IPS-NIHi7 (cell line): ENCODE measurements around the gene AIMP2.
"Not testable (repeated sequence)": the region's sequence is repeated elsewhere in the genome, so short reads cannot be mapped to it uniquely, and the experiment has no call there.

Experiments
- DNase-seq: peaks from one replicate; pipeline ENCODE4 v3.0.0; 2012; ENCODE audit warnings: mixed read lengths; ENCODE audit errors: extremely low spot score

Gene AIMP2

DNA sequence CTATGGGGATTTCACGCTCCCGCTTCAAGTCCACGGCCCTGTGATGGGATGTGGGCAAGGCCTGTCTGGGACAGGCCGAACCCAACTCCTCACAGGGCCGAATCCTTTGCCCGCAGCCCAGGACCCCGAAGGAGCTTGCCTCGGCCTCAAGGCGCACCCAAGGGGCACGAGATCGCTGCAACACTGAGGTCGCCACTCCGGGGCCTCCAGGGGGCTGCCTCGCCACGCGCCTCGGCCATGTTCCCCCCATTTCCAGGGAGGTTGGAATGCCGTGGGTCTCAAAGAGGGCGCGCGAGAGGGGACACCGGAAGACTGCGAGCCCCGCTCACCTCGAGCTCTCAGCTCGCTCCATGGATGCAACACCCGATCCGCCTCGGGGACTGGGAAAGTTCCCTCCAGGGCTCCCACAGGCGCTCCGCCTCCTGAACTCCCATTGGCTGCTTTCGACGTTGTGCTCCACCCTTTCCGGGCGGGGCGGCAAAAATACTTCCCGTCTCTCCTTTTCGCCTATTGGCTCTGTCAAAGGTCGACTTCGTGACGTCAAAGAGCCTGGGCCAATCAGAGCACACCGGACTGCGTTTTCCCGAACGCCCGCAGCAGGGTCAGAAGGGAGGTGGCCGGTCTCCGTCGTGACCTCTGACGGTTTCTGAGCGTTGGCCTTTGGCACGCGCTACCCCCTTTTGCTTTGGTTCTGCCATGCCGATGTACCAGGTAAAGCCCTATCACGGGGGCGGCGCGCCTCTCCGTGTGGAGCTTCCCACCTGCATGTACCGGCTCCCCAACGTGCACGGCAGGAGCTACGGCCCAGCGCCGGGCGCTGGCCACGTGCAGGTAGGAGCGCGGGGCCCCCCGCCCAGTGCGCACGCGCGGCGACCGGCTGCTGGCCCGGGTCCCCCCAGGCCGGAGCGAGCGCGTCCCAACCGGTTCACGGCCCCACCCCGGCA, at the start of gene AIMP2, which contains the start of gene PMS2:
Gene AIMP2 (plus strand): TSS at position 605 of the 944 bp plus-strand sequence. CDS start 92 bp downstream, at position 697.
Gene PMS2 (minus strand): TSS at position 382 of the 944 bp plus-strand sequence. CDS start 30 bp downstream, at position 352.
- DNase-seq = peak; percentile 95

DNA sequence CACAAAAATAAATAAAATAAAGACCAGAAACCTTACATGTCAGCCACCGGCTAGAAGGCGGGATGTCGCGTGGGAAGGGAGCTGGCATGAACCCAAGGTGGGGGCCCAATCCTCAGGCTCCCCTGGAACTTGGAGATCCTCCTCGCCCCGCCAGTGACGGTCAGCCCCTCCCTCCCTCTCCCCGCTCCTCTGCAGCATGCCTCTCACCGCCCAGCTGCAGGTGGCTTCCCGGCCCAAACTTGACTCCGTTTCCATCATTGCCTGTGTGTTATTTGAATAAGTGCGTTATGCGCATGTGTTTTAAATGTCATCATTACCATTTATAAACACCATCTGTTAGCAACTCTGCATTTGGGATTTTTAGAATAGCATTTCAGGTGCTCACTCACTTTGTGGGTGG, 45.9 kb upstream of the AIMP2 start:
- not testable (repeated sequence) for DNase-seq

DNA sequence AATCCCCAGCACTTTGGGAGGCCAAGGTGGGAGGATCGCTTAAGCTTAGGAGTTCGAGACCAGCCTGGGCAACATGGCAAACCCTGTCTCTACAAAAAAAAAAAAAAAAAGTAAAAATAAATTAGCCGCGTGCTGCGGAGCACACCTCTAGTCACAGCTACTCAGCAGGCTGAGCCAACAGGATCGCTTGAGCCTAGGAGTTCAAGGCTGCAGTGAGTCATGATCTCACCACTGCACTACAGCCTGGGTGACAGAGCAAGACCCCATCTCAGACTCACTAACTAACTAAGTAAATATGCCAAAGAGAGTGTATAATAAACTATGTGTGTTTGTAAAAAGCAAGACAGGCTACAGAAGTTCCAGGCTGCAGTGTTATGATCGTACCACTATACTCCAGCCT, 45.3 kb upstream of the AIMP2 start:
- not testable (repeated sequence) for DNase-seq

DNA sequence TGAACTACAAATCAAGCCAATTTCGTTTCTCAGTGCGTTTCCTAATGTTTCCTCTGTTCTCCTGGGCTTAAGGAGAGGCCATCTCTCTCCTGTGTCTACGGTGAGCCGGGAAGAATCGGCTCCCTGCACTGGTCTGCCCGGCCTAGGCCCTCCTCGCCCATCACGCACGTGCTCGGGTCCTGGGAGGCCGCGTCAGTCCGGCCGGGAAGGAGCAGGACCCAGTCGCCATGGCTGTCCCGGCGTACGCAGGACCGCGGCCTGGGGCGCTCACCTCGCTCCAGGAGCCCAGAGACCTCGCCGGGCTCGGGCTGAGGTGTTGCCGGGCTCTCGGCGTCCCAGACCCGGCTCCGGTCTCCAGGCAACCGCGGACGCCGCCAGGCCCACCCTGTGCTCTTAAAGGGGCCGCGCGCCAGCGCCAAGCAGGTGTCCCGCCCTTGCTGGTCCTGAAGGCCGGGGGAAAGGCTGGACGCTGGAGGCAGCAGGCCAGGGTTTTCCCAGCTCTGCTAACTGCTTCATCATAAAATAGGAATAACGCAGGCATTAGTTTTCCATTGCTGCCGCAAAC, 38.6 kb upstream of the AIMP2 start, which contains the start of gene RSPH10B:
Gene RSPH10B (minus strand): TSS at position 343 of the 565 bp plus-strand sequence. CDS start 3,573 bp downstream, outside the sequence.
- DNase-seq = not testable (repeated sequence)

DNA sequence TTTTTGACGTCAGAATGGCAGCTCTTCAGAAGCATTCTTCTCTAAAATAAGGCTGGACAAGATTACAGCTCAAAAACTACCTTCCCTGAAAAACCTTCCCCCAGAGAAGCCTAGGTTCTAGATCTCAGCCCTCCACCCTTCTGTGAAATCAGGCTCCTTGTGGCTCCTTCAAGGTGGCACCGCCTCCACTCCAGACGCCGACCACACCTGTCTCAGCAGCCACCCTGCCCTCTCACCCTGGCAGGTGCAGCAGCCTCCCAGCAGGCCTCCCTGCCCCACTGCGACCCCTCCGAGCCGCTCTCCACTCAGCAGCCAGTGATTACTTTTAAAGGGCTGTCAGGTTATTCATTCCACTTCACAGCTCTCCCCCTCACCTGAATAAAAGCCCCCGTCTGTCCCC, 35.5 kb upstream of the AIMP2 start:
- not testable (repeated sequence) for DNase-seq

DNA sequence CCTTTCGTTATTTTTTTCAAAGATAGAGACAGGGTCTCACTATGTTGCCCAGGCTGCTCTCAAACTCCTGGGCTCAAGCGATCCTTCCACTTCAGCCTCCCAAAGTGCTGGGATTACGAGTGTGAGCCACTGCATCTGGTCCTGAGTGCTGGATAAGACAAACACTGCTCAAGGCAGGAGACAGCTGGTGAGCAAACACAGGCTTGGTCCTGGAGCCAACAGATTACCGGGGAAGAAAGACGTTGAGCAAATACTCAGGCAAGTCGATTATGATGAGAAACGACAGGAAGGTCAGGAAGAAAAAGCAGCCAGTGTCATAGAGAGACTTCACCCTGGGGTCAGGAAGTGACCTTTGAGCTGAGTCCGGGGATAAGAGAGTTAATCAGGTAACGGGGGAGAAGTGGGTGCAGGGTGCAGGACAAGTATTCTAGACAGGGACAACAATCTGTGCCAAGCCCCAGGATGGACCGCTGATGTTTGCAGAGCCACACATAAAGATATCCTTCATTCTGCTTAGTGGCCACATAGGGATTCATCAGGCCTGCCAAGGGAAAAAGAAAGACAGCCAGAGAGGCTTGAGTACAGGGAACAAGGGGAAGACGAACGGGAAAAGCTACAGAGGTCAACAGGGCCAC, 29.3 kb upstream of the AIMP2 start:
- not testable (repeated sequence) for DNase-seq

DNA sequence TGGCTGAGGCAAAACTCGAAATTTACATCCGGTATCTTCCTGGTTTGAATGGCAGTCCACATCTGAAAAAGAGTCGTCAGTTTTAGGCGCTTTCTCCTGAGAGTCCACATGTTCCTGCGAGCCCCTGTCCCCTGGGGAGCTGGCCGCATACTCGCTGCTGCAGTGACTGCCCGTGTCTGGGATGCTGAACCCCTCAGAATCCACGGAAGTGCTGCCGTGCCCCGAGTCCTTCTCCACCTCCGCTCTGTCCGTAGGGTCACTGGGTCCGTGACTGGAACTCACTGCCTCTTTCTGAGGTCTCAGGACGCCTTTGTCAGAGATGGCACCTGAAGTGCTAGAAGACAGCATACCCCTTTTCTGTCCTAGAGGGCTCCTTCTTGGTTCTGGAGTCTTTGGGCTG, 22.0 kb upstream of the AIMP2 start:
- not testable (repeated sequence) for DNase-seq

DNA sequence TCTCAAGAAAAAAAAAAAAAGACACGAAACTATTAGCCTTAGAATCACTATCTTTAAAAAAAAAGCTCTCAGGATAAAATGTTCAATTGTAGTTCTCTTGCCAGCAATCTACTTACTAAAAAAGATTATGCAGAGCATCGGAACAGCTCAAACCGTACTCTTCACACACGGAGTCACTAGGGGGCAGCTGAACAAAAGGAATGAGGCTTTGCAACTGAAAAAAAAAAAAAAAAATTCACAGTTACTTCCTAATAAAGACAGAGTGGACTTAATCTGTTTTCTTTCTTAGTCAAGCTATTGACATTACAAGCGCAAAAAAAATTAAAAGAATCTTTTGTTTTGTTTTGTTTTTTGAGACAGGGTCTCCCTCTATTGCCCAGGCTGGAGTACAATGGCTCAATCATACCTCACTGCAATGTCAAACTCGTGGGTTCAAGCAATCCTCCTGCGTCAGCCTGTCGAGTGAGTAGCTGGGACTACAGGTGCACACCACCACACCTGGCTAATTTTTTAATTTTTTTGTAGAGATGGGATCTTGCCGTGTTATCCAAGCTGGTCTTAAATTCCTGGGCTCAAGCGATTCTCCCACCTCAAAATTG, 11.8 kb upstream of the AIMP2 start:
- DNase-seq = peak; percentile 50

DNA sequence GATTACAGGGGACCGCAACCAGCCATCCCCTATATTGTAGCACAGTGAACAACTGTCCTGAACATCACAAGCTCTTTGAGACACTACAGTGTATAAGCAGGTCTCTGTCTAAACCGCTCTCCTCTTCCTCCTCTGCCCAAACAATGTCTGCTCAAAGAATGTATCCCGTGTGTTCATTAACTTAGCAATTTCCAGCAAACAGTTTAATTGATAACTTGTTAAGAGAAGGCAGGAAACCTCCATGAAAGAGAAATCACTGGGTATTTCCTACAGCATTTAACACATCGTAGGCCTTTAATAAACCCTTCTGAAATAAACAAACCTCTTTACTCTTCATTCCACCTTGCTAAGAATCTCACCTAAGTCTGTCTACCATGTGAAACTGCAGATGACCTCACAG, 1.7 kb upstream of the AIMP2 start:
- no peak for DNase-seq

DNA sequence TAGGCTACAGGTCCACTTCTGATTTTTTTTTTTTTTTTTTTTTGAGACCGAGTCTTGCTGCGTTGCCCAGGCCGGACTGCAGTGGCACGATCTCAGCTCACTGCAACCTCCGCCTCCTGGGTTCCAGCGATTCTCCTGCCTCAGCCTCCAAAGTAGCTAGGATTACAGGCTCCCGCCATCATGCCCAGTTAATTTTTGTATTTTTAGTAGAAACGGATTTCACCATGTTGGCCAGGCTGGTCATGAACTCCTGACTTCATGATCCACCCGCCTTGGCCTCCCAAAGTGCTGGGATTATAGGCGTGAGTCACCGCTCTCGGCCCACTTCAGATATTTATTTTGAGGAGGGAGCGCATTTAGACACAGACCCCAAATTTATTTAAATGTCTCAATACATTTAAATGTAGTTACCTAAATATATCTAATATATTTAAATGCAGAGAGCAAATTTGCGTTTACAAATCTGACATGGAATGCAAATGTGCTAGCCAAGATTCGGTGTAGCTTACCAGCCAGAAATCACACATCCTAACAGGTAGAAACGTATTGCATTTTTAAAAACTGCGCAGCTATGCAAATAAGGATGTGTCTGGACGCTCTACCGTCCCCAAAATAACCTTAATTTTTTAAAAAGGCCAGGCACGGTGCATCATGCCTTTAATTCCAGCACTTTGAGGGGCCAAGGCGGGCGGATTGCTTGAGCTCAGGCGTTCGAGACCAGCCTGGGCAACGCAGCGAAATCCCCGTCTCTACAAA, 1.1 kb upstream of the AIMP2 start:
- not testable (repeated sequence) for DNase-seq

DNA sequence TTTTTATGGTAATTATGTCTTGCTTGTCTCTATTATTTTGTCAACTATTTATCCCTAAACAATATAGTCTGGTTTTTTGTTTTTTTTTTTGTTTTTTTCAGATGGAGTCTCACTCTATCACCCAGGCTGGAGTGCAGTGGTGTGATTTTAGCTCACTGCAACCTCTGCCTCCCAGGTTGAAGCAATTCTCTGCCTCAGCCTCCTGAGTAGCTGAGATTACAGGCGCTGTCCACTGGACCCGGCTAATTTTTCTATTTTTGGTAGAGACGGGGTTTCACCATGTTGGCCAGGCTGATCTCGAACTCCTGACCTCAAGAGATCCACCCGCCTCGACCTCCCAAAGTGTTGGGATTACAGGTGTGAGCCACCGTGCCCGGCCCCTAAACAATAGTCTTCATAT, 1.3 kb downstream of the AIMP2 start:
- DNase-seq = not testable (repeated sequence)

DNA sequence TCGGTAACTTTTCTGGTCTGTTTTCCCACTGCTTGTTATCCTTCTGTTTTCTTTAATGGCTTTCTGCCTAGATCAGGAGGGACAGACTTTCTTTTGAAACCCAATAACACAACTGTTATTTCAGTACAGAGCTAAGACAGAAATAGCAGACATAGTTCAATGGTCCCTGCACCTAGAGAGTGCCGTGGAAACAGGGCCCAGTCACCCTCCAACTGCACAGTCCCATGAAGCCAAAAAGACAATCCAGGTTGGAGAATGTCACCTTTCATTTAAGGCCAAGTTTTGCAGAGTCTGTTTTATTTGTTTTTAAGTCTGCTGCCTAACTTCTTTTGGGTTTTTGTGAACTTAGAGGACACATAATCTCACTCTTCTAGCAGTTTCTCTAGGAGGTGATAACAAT, 2.5 kb downstream of the AIMP2 start:
- DNase-seq = no peak

DNA sequence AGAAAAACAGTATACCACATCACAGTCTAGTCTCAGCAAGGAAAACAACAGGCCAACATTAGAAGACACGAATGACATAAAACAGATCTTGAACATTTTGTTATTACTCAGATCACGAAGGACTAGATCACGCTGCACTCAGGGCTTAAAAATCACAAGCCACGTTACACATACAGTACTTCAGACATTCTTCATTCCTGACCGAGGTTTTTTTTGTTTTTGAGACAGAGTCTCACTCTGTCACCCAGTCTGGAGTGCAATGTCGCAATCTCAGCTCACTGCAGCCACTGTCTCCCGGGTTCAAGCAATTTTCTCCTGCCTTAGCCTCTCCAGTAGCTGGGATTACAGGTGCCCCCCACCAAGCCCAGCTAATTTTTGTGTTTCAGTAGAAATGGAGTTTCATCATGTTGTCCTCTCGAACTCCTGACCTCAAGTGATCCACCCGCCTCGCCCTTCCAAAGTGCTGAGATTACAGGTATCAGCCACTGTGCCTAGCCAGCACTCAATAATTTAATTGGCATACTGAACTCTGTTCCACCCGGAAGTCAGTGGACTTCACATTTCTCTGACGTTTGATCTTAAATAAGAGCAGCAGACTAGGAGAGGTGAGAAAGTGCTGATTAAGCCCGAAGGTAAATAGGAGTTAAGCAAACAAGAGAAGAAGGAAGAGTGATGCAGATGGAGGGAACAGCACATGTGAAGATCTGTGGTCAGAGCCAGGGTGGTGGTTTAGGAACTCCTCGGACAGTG, 3.5 kb downstream of the AIMP2 start:
- no peak for DNase-seq

DNA sequence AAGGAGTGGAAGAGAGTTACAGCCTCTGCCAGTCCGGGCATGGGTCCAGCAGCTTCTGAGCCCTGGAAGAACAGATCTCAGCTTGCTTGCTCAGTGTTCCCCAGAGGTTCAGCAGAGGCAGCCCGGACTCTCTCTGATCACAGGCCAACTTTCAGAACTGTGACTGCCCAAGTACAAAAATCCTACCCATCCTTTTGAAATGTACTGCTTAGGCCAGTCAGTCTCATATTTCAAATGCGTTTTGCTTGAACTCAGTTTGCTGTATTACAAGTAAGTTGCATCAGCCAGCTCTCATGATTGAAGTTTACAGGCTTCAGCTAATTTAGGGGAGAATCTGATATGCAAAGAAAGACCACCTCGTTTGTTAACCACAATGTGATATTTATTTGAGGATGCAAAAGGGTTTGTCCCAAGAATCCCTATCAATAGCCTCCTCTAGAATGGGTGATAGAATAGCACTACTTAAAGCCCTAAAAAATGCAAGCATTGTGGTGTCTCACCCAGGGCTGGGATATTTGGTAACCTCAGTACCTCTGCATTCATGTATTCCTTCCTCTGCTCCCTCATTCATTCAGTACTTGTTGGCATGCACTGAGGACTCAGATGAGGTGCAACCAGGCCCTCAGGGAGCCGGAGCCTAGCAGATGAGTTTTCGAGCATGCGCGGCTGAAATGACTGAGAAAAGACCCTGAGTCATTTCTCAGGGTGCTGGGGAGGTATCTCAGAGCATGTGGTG, 7.0 kb downstream of the AIMP2 start:
- no peak for DNase-seq

DNA sequence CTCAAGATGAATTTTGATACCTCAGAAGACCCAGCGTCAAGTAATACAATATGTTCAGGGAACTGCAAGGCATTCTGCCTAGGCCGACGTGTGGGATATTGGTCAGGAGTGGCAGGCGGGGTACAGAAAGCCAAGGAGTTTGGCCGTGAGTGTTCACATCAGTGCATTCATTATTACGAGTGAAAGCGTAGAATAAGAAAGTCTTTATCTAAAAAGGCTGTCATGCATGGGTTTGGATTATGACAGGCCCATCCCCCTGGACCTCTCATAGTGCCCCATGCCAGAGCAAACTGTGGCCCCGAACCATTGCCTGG, 7.5 kb downstream of the AIMP2 start:
- no peak for DNase-seq

DNA sequence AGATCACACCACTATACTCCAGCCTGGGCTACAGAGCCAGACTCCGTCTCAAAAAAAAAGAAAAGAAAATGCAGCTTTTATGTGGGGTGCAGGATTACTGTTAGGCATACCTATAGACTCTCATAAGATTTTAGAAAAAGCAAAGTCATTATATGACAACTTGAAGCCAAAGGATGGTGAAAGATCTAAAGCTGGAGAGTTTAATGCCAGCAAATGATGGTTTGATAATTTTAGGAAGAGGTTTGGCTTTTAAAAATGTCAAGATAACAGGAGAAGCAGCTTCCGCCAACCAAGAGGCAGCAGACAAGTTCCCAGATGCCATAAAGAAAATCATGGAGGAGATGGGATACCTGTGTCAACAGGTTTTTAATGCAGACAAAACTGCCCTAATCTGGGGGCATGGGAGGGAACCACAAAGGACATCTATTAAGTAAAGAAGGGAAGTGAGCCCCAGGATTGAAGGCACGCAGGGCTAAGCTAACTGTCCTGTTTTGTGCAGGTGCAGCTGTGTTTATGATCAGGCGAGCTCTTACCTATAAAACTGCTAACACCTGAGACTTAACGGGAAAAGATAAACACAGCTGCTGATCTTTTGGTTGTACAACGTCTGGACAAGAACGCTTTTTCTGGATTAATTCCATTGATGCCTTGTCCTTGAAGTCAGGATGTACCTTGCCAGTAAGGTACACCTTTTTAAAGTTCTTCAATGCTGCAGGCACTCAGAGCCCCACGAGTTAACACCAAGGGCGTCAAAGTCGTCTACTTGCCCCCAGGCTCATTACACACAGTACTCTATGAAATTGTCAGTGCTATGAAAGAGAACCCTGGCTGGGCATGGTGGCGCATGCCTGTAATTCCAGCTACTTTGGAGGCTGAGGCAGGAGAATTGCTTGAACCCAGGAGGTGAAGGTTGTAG, 11.6 kb downstream of the AIMP2 start:
- no peak for DNase-seq

DNA sequence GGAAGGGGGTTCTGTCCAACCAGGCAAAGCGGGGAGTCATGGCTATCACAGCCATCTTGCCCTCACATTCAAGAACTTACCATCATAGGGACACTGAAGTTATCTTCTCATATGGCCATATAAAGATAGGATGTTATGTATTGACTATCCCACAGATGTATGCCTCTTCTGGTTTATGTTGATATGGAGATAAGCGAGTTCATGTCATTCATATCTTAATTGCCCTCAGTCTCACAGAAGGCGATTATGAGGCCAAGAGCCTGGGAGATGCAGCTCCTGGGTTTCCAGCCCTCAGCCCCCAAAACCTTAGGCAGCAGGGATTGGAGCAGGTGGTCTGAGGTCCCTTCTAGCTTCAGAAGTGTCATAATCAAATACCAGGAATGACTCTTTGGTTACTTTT, 13.6 kb downstream of the AIMP2 start:
- no peak for DNase-seq

DNA sequence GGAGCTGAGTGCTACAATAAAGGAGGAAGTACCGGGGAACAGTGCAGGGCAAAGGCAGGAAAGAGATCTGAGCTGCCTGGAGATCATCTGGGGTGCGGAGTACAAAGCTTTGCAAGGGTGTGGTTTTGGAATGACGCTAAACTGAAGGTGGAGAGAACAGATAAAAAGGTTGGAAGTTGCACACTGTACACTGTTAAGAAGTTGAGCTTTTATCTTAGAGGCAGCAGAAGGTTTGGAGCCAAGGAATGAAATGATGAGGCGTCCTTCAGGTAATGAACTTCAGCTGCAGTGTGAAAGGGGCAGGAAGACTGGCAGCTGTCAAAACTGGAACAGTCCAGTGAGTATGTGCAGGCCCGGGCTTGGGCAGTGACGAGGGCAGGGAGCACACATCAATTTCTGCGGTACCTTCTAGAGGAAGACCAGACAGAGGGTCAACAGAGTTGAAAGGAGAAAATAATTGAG, 14.9 kb downstream of the AIMP2 start:
- DNase-seq = no peak
